OCI-LY3 (cell line): Measurements from ENCODE around the gene TOM1.

Source experiments
- EZH2phosphoT487 ChIP-seq: fragments of 200-600 bp; shearing (Covaris generic); IDR thresholded peaks from 2 replicates; pipeline ENCODE4 v1.6.1; 2018; ENCODE audit warnings: antibody characterized with exemption, mixed run types, low read depth
- TF ChIP-seq, protein P1 (sequence below): fragments of 200-600, 300-600 bp; sonication (generic); IDR thresholded peaks from 2 replicates; pipeline ENCODE4 v1.5.1; 2014; ENCODE audit warnings: antibody characterized with exemption, low read length, low read depth

DNA sequence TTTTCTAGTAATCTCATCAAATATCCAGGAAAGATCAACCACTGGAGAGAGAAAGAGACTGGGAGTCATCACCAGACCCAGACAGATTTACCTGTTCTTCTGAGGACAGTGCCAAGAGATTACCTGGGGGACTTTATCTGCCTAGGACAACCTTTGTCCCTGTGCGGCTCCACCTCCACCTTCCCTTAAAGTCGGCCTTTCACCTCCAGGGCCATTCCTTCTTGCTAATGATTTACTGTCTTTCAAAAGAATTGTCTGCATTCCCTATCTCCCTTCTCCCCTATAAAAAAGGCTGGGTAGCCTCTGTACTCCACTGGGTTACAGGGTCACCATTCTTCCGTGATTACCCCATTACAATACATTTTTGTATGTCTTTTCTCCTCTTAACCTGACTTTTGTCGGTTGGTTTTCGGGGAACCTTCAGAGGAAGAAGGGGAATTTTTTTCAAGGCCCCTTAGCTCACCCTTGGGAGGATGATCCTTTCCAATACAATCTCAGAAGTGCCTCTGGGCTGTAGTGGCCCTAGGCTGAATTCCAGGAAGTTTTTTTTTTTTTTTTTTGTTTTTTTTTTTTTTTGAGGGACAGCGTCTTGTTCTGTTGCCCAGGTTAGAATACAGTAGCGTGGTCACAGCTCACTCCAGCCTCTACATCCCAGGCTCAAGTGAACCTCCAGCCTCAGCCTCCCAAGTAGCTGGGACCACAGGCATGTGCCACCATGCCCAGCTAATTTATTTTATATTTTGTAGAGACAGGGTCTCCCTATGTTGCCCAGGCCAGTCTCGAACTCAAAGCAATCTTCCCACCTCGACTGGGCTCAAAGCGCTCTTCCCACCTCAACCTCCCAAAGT, 79.7 kb downstream of the TOM1 start:
- TF ChIP-seq, protein P1, sequence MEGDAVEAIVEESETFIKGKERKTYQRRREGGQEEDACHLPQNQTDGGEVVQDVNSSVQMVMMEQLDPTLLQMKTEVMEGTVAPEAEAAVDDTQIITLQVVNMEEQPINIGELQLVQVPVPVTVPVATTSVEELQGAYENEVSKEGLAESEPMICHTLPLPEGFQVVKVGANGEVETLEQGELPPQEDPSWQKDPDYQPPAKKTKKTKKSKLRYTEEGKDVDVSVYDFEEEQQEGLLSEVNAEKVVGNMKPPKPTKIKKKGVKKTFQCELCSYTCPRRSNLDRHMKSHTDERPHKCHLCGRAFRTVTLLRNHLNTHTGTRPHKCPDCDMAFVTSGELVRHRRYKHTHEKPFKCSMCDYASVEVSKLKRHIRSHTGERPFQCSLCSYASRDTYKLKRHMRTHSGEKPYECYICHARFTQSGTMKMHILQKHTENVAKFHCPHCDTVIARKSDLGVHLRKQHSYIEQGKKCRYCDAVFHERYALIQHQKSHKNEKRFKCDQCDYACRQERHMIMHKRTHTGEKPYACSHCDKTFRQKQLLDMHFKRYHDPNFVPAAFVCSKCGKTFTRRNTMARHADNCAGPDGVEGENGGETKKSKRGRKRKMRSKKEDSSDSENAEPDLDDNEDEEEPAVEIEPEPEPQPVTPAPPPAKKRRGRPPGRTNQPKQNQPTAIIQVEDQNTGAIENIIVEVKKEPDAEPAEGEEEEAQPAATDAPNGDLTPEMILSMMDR, result no peak
- no peak for TF ChIP-seq EZH2phosphoT487
